Inflammatory macrophage treated with lipopolysaccharide for 1 hour (primary cell): ENCODE measurements around the gene LMAN2L.

Source experiments
- DNase-seq, 2 donors: peaks; one replicate each; pipeline ENCODE4 v3.0.0-alpha.2; 2020 to 2022

LMAN2L gene

DNA sequence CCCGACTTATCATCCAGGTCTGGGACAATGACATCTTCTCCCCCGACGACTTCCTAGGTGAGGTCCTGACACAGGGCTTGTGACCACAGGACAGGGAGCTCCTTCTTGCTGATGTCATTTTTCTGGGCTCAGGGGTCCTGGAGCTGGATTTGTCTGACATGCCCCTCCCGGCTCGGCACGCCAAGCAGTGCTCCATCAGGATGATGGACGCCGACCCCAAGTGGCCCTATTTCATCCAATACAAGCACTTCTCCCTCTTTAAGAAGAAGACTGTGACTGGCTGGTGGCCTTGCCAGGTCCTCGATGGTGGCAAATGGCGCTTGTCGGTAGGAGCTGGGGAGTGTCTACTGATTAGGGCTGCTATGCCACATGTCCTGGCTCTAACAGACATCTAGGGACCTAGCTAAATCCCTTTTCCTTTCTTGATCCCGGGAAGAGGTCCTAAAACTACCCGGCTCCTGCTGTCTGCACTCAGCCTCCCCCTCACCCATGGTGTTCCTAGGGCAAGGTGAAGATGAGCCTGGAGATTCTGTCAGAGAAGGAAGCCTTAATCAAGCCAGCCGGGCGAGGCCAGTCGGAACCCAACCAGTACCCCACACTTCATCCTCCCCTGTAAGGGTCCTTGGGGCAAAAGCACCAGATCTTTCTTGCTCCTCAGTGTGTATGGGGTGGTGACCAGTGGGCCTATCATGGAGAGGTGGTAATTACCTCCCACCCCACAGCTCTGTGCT lies 36.7 kb downstream of the LMAN2L start:
- DNase-seq = no peak

- DNase-seq = no peak
Measured at GRCh38 chr2:96702098-96702785, 37.6 kb downstream of the LMAN2L start.

DNA sequence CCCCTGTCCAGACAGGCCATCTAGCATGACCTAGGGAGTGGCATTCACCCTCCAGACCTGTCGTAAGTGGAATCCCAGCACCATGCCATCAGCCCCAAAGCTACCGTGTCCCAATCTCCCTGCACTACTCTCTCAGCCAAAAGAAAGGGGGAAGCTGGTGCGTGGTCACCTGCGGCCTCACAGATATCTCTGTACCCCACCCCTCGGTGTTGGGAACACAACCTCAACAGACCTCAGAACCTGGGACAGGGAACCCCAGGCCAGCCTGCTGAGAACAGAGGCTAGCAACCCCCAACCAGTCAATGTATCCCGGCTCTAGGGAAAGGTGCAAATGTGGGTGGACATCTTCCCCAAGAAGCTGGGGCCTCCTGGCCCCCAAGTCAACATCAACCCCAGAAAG lies 38.2 kb downstream of the LMAN2L start:
- no peak for DNase-seq

DNA sequence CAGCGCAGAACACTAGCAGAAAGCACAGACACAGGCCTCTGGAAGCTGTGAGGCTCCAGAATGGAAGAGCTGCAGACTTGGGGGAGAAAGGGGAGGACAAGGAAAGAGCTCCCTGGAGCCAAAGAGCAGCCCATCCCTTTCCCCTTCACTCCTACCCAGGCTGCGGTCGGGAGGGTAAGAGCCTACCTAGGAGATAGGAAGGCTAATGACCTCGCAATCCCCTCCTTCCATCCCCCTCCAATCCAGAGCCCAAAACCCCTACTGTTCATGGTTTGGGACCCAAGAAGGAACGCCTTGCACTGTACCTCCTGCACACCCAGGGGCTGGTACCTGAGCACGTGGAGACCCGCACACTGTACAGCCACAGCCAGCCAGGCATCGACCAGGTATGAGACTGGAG lies 39.8 kb downstream of the LMAN2L start:
- no peak for DNase-seq

DNA sequence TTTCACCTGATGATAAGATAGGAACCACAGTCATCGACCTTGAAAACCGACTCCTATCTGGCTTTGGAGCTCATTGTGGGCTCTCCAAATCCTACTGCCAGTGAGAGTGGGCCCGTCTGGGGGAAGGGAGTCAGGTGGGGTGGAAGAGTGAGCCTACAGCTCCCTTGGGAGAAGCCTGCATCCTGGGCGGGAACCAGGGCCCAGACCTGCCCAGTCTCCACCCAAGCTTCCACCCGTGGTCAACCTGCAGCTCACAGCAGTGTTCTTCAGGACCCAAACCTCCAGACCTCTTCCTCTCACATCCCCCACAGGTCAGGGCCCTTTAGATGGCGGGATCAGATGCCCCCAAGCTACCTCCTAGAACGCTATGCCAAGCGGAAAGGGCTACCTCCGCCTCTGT lies 40.2 kb downstream of the LMAN2L start:
- DNase-seq = no peak

- DNase-seq = no peak
Measured at GRCh38 chr2:96699021-96699420, 40.8 kb downstream of the LMAN2L start.

GRCh38 chr2:96698221-96698861 lies 41.5 kb downstream of the LMAN2L start:
- no peak for DNase-seq

DNA sequence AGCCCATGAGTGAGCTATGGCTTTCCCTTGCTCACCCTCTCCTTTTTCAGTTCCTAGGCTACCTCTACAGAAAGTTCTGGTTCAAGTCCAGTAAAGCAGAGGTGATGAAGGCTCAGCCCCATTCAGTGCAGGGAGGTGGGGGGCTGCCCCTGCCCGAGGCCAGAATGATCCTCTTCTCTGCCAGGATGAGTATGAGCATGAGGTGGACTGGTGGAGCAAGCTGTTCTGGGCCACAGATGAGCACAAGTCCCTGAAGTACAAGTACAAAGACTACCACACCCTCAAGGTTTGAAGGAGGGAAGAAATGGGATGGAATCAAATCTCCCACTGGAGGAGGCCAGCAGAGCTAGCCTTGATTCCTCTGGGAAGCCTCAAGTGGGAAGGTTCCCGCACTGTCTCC lies 42.4 kb downstream of the LMAN2L start:
- no peak for DNase-seq

DNA sequence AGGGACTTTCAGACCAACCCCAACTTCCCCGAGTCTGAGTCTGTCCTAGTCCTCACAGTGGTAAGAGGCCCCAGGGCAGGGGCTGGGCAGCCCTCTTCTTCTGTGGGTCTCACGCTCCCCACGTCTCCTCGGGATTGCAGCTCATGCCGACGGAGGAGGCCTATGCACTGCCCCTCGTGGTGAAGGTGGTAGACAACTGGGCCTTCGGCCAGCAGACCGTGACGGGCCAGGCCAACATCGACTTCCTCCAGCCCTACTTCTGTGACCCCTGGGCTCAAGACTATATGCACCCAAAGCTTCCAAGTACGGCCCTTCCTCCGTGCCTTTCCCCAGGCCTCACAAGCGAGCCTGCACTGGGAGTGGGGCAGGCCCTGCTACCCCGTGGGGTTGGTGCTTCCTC lies 44.3 kb downstream of the LMAN2L start:
- no peak for DNase-seq

- no peak for DNase-seq
Measured at GRCh38 chr2:96694816-96695455, 44.9 kb downstream of the LMAN2L start.

DNA sequence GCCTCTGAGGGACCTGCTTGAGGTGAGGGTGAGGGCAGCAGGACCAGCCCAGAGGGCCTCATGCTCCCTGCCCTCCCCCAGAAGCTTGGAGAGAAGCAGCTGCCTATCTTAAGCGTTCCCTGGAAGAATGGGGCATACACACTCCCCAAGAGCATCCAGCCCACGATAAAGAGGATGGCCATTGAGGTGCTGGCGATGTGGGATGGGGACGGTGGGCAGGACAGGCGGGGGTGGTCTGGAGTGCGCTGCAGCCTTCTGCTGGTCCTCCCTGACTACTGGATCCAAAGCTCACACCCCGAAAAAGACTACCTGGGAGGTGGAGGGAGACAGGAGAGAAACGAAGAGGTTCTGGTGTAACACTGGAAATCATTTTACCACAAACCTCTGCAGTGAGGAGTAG lies 45.6 kb downstream of the LMAN2L start:
- no peak for DNase-seq

DNA sequence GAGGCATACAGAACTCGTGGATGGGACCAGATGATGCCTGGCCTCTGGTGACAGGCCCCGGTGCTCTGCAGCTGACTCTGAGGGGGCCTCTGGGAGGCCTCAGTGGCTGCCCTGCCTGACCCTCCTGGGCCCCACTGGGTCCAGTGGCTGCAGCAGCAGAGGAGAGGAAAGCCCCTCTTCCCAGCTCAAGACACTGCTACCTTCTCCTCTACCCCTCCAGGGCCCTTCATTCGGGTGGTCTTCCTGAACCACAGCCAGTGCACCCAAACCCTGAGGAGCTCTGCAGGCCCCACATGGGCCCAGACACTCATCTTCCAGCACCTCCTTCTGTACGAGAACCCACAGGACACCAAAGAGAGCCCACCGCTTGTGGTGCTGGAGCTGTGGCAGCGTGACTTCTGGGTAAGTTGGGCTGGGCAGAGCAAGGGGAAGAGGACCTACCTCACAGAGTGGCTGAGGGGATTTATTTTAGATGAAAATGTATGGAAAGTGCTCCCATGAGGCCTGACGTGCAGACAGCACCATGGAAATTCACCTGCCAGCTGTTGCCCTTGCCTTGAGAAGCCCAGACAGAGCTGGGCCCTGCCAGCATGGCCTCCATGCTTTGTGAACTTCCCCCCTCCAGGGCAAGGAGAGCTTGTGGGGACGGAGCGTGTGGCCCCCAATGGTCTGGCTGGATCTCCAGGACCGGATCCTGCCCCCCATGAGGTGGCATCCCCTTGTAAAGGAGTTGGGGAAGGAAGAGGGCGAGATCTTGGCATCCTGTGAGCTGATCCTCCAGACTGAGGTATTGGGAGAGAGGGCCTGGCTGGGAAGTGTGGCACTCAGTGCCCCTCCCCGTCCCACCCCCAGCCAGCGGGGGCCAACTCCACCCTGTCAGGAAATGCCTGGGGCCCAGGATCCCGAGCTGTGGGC lies 46.3 kb downstream of the LMAN2L start:
- no peak for DNase-seq

DNA sequence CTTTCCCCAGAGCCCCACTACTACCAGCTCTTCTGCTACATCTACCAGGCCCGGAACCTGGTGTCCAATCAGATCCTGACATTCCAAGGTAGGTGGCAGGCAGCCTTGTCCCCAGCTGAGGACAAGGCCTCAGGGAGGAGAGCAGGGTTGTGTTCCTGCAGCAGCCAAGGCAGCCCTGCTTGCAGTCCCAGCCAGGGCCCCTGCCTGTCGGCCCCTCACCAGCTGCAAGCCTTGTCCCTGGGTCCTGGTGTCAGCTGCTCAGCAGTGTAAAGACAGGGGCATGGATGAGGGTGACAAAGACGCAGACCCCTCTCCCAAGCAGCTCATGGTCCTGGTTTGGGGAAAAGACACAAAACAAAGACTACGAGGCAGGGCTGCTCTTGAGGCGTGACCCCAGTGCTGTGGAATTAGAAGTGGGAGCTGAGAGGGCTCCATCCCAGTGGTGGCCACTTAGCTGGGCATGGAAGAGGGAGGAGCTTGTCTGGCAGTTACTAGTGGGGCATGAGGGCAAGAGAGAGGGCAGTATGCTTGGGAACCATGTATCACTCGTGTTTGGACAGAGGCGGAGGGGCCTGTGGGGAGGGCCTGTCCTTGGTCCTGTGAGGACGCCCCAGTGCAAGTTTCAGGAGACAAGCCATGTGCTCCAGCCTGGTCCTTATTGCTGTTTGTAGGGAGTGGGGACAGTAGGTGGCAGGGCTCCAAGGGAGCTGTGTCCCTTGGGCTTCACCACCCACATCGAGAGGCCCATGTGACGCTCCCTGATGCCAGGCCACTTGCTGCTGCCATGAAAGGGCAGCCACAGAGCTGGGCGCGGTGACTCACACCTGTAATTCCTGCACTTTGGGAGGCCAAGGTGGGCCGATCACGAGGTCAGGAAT lies 47.5 kb downstream of the LMAN2L start:
- no peak for DNase-seq

DNA sequence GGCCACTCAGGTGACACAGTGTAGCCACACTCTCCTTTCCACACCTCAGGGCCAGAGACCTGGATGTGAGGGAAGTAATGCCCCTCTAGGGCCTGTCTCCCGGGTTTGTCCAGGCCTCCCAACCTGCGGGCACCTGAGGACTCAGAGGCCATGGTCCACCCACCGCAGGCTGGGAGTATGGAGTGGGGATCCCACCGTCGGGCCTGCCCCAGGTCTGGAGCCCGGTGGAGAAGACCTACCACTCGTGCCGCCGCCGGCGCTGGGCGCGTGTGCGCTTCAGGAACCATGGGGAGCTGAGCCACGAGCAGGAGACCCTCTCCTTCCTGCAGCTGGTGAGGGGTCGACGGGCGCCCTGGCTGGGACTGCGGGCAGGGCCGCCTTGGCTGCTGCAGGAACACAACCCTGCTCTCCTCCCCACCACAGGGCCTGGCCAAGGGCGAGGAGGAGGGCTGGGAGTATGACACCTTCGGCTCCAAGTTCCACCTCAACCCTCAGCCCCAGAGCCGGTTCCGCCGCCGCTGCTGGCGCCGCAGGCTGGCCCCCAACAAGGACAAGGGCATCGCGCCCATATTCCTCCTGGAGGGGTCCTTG lies 48.7 kb downstream of the LMAN2L start:
- DNase-seq = no peak

DNA sequence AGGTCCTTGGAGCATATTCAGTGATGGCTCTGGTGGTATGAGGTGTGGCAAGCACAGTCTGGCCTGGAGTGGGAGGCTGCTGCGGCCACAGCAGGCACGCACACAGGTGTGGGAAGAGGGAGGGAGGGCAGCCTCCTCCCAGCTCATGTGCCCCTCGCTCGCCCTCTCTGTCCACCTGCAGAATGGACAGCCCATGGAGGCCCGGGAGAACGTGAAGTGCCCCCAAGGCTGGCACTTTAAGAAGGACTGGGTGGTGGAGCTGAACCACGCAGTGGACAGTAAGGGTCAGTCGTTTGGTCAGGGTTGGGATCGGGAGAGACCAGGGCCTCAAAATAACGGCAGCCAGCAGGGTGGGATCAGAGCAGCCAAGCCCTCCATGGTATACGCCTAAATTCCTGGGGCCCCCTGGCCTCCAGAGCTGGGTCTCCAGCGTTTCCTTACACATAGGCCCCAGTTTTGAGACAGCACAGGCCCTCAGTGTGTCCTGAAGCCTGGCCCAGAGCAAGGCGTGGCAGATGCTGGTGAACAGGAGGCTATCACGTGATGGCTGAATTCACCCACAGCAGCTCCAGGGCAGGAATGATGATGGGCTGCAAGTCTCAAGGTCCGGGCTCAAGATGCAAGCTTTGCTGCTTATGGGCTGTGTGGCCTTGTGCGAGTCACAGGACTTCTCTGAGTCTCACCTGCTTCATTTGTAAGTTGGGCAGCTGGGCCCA lies 49.4 kb downstream of the LMAN2L start:
- no peak for DNase-seq

- no peak for DNase-seq
Measured at GRCh38 chr2:96689431-96689991, 50.4 kb downstream of the LMAN2L start.

GRCh38 chr2:96688649-96689430 lies 51.0 kb downstream of the LMAN2L start:
- DNase-seq = no peak

DNA sequence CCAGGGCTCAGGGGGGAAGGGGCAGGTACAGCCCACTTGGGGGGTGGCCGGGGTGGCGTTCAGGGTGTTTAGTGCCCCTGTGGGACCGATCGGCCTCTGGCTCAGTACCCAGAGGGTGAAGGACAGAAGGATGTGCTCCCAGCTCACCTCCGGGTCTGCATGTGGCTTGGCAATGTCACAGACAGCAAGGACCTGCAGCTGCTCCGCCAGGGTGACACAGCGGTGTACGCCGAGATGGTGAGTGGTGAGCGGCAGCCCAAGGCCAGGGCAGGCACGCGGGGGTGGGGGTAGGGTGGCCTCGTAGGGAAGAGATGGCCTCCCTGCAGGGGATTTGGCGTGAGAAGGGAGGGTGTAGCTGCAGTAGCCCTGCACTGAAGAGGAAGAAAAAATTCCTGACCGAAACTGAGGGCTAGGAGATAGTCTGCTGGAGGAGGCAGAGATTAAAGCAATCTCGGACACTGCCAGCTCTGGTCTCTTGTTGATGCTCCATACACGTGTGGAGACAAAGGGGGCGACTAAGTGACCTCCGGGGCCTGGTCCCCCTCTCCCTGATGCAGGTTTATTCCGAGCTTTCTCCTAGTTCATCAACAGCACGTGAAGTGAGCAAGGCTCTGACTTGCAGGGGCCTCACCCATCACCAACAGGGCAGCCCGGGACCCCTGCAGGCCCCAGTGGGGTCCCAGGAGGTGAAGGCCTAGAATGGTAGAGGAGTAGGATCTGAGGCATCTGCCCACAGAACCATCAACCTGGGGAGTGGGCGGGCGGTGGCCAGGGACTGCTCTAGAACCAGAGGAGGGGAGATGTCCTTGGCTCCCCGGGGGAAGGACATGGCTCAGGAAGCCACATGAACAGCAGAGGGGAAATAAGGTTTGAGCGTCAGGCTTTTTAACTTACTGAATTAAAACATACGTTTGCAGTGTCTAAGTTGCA lies 51.9 kb downstream of the LMAN2L start:
- DNase-seq = no peak
